ENCODE data around the gene APOL3. TPM values are rescaled to one million over a fixed set of nuclear protein-coding genes. Genes with fewer than 3 reads are reported as not detected.
"Not testable (repeated sequence)": the region's sequence is repeated elsewhere in the genome, so short reads cannot be mapped to it uniquely, and the experiment has no call there.

Gene APOL3
- total RNA-seq, 1 experiment from 2014 or later: 3.2 TPM

DNA sequence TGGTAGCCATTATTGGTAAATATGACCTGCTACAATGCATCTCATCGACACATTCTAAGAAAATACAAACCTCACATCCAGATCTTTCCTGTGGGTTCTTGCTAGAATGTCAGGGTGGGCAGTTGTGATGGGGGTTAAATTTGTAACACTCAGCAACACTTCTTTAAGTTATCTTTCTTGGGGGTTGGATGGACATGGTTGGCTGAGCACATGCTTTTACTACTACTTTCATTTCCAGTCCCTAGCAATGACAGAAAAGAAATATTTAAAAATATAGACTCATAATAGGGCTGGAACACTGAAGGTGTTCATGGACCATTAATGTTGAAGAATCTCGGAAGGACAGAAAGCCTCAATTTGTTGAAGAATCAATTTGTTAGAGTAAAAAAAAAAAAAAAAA lies 57.6 kb downstream of the APOL3 start:
- DNase-seq (ENCODE audit: low read depth): no peak

DNA sequence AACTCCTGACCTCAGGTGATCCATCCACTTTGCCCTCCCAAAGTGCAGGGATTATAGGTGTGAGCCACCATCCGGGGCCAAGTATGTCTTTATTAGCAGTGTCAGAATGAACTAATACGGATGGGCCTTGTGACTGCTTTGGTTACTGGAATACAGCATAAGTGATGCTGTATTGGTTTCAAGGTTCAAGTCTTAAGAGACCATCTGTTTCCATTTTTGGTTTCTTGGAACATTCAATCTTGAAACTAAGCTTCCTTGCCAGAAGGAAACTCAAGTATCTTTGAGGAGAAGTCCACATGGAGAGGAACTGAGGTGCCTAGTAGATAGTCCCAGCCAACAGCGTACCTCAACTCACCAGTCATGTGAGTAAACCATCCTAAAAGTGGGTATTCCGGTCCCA lies 58.8 kb downstream of the APOL3 start:
- no peak for DNase-seq (ENCODE audit: low read depth)

DNA sequence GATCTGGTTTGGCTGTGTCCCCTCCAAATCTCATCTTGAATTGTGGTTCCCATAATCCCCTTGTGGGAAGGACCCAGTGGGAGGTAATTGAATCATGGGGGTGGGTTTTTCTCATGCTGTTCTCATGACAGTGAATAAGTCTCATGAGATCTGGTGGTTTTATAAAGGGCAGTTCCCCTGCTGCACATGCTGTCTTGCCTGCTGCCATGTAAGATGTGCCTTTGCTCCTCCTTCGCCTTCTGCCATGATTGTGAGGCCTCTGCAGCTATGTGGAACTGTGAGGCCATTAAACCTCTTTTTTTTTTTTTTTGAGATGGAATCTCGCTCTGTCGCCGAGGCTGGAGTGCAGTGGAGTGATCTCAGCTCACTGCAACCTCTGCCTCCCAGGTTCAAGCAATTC lies 59.6 kb downstream of the APOL3 start:
- DNase-seq (ENCODE audit: low read depth): not testable (repeated sequence)

DNA sequence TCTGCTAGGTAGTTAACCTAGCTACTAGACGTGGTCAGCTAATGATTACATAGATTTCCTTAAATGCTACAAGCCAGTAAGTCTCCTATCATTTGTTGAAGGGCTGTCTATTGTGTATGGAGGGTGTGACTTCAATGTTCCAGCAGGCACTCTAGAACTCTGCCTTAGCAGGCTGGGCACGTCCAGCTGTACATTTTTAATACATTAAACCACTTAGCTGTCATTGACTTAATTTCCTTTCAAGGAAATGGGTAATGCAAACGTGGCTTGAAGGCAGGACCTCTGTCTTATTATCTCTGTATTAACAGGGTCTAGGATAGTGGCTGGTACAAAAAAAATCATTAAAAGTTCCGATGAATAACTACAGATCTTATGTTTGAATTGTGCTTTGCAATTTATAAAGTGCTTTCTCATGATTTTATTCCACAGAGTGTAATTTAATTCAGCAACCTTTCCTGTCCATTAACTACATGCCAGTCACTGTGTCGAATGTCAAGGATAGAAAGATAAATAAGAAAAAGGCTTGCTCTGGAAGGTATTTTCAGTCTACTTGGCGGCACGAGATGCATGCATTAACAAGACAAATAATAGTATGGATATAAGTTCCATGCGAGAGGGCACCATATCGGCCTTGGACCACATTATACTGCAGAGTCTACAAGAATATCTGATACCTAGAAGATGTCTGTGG lies 60.3 kb downstream of the APOL3 start:
- DNase-seq (ENCODE audit: low read depth): no peak

DNA sequence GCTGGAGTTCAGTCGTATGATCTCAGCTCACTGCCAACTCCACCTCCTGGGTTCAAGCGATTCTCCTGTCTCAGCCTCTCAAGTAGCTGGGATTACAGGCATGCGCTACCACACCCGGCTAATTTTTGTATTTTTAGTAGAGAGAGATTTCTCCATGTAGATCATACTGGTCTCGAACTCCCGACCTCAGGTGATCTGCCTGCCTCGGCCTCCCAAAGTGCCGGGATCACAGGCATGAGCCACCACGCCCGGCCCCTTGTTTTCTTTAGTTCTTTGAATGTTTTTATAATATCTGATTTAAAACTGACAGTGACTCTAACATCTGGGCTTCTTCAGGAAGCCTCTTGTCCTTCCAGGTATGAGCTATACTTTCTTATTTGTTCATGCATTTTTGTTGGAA lies 61.0 kb downstream of the APOL3 start:
- DNase-seq (ENCODE audit: low read depth): not testable (repeated sequence)

DNA sequence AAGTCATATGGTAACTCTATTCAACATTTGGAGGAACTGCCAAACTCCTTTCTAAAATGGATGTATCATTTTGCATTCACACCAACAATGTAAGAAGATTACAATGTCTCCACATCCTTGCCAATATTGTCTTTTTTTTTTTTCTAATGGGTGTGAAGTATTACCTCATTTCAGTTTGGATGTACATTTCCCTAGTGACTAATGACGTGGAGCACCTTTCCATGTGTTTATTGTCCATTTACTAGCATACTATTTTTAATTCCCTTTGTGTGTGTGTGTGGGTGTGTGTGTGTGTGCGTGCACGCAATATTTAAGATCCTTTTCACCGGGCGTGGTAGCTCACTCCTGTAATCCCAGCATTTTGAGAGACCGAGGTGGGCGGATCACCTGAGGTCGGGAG lies 62.7 kb downstream of the APOL3 start:
- DNase-seq (ENCODE audit: low read depth): no peak

DNA sequence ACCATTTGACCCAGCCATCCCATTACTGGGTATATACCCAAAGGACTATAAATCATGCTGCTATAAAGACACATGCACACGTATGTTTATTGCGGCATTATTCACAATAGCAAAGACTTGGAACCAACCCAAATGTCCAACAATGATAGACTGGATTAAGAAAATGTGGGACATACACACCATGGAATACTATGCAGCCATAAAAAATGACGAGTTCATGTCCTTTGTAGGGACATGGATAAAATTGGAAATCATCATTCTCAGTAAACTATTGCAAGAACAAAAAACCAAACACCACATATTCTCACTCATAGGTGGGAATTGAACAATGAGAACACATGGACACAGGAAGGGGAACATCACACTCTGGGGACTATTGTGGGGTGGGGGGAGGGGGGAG lies 69.8 kb downstream of the APOL3 start:
- not testable (repeated sequence) for DNase-seq (ENCODE audit: low read depth)

Other genes with a start within 250 kb of the APOL3 start
- gene RBFOX2, start 131.9 kb downstream of the APOL3 start, total RNA-seq (2014; rRNA removed): 97.6 and 116 TPM in 2 replicates
- 0.17 TPM in 1 of 2 replicates, not detected in the other for gene APOL4, start 41.1 kb upstream of the APOL3 start, total RNA-seq (2014; rRNA removed)
- gene APOL2, start 78.8 kb upstream of the APOL3 start, total RNA-seq (2014; rRNA removed): 38.3 and 44.6 TPM in 2 replicates
- 1.4 and 1.7 TPM in 2 replicates for gene APOL1, start 92.4 kb upstream of the APOL3 start, total RNA-seq (2014; rRNA removed)
- gene MYH9, start 227.2 kb upstream of the APOL3 start, total RNA-seq (2014; rRNA removed): 481 and 492 TPM in 2 replicates

Data from LHCN-M2 (cell line).